Esophagus squamous epithelium (tissue), 5 donors: ENCODE data around the gene BCL2. TPM values are rescaled to one million over a fixed set of nuclear protein-coding genes. Genes with fewer than 3 reads are reported as not detected.

ENCODE experiments used
- DNase-seq: peaks from one replicate; lab custom pipeline; 2025; lab: John Stamatoyannopoulos, UW
- H3K27ac ChIP-seq, 4 donors: fragments of 200-600 bp; sonication (generic); one replicate each; pipeline ENCODE4 v1.5.1; 2016 to 2019; ENCODE audit warnings: mild to moderate bottlenecking in 1 of 4
- H3K27me3 ChIP-seq, 4 donors: fragments of 200-600 bp; sonication (generic); 1 replicate in 3 of 4; 2 replicates in 1 of 4; pipeline versions ENCODE4 v1.5.1 to v1.6.0; 2017 to 2021; ENCODE audit warnings: antibody characterized with exemption in 1 of 4
- H3K36me3 ChIP-seq, 3 donors: fragments of 200-600 bp; sonication (generic); one replicate each; pipeline ENCODE4 v1.5.1; 2016 to 2019
- H3K4me1 ChIP-seq, 3 donors: fragments of 200-600 bp; sonication (generic); one replicate each; pipeline ENCODE4 v1.5.1; 2017 to 2019
- H3K4me3 ChIP-seq, 4 donors: fragments of 200-600 bp; sonication (generic); 1 replicate in 3 of 4; 2 replicates in 1 of 4; pipeline ENCODE4 v1.5.1; 2016 to 2019; ENCODE audit warnings: mild to moderate bottlenecking in 2 of 4, moderate library complexity in 1 of 4
- H3K9me3 ChIP-seq, 3 donors: fragments of 200-600 bp; sonication (generic); one replicate each; pipeline ENCODE4 v1.5.1; 2016 to 2019
- POLR2A ChIP-seq, 4 donors: fragments of 450-650 bp; IDR thresholded peaks; one replicate each; pipeline ENCODE4 v1.6.1; 2017; ENCODE audit warnings: antibody characterized with exemption in 4 of 4, mild to moderate bottlenecking in 4 of 4, moderate library complexity in 3 of 4
- WGBS, 2 donors: methylation state at CpG; one replicate each; pipeline ENCODE4 v1.1.5; 2018; 5-methylcytosine and 5-hydroxymethylcytosine counted together
- intact Hi-C: fragments of 100-400 bp; cut with DNase I; formaldehyde crosslinking; loops from one replicate; pipeline ENCODE4 v1.15.0; 2022
- total RNA-seq, 4 donors: library from RNA; depleted of rRNA; stranded (reverse); fragments of >200 nt; gene quantifications; one replicate each; pipeline ENCODE4 v1.1.0, GENCODE V29; 2016
- TF ChIP-seq, protein P1 (sequence below), 6 experiments: fragments of 450-650 bp in 4 of 6; fragments of 200-600 bp in 2 of 6; sonication (generic) in 2 of 6; IDR thresholded peaks; one replicate each; pipeline ENCODE4 v1.5.1; 2016 to 2019; ENCODE audit warnings: antibody characterized with exemption in 6 of 6, mild to moderate bottlenecking in 4 of 6, moderate library complexity in 4 of 6
- donor health status: DM: yes; HTN: yes; CAD: no.

Gene BCL2
- total RNA-seq, 4 donors from 2014 or later: 3.1 to 17.4 (median 4.2) TPM

DNA sequence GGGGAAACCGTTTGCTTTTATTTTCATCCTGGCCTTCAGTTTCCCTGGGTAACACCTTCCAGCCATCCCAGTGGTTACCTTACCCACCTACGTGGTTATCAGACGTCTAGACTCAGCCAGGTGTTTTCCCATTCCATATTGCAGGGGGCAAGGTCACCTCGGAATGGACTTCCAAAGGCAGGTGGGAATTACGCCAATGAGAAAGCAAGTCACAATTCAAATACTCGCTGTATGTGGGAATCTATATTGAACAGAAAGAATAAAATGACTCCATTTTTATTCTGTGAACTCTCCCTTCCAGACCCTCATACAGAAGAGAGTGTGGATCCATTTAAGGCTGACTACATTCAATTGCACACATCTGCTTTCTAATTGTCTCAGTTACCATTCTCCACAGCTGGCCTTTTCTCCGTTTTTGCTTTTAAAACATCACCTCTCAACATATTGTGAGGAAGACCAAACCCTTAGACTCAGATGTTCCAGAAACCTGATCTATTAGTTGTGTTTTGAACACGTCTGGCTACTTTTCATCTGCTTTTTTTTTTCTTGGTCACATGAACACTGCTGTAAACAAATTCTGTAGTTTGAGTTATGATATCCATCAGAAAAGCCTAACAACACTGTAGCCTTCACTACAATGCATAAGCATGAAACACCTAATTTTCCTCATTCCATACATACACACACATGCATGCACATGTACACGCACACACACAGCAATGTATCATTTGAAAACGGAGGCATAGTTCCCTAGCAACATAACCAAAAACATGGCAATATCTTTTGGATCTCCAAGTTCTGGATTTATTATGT, 59.8 kb downstream of the BCL2 start:
- TF ChIP-seq, protein P1, sequence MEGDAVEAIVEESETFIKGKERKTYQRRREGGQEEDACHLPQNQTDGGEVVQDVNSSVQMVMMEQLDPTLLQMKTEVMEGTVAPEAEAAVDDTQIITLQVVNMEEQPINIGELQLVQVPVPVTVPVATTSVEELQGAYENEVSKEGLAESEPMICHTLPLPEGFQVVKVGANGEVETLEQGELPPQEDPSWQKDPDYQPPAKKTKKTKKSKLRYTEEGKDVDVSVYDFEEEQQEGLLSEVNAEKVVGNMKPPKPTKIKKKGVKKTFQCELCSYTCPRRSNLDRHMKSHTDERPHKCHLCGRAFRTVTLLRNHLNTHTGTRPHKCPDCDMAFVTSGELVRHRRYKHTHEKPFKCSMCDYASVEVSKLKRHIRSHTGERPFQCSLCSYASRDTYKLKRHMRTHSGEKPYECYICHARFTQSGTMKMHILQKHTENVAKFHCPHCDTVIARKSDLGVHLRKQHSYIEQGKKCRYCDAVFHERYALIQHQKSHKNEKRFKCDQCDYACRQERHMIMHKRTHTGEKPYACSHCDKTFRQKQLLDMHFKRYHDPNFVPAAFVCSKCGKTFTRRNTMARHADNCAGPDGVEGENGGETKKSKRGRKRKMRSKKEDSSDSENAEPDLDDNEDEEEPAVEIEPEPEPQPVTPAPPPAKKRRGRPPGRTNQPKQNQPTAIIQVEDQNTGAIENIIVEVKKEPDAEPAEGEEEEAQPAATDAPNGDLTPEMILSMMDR (IDR thresholded peaks at IDR 0.05): no peak
- TF ChIP-seq POLR2A (IDR thresholded peaks at IDR 0.05): no peak
- peak overlapping the region in 2 of 4 donors; percentile 63 to 78 for H3K27ac ChIP-seq
- 59 to 60% methylated on average over 10 of the region's 10 CpGs for WGBS, 2 donors
- no peaks in the 10 kb centered on the region for H3K36me3 ChIP-seq
- peaks cover 3 to 42% (median 5%) of the 10 kb centered on the region in 3 donors for H3K4me1 ChIP-seq
- H3K9me3 ChIP-seq: no peaks in the 10 kb centered on the region
- H3K4me3 ChIP-seq: no peak overlapping the region
- no peaks in the 10 kb centered on the region for H3K27me3 ChIP-seq
- no peak for DNase-seq
- intact Hi-C loops: no loop called here

GRCh38 chr18:63258749-63259566, 60.6 kb downstream of the BCL2 start:
- TF ChIP-seq POLR2A (IDR thresholded peaks at IDR 0.05): no peak
- TF ChIP-seq, protein P1 (IDR thresholded peaks at IDR 0.05): no peak
- WGBS, 2 donors: 83 to 88% methylated on average over 14 to 15 of the region's 16 CpGs
- intact Hi-C loops: no loop called here
- Histone ChIP-seq H3K27ac (peak overlapping the region in 2 of 4 donors; percentile 5 to 78), H3K36me3 (no peaks in the 10 kb centered on the region), H3K4me1 (peaks cover 3 to 43% (median 5%) of the 10 kb centered on the region in 3 donors), H3K9me3 (no peaks in the 10 kb centered on the region), H3K27me3 (no peaks in the 10 kb centered on the region), H3K4me3 (no peak overlapping the region)
- DNase-seq: no peak

- intact Hi-C loops: no loop called here
- Histone ChIP-seq H3K27ac (no peak overlapping the region), H3K4me1 (peaks cover 3 to 47% (median 5%) of the 10 kb centered on the region in 3 donors)
Measured at GRCh38 chr18:63257453-63257852, 62.1 kb downstream of the BCL2 start.

GRCh38 chr18:63255435-63255834, 64.1 kb downstream of the BCL2 start:
- WGBS, 2 donors: 71 to 89% methylated on average over 3 of the region's 3 CpGs
- H3K36me3 ChIP-seq: no peaks in the 10 kb centered on the region
- TF ChIP-seq, protein P1 (IDR thresholded peaks at IDR 0.05): no peak
- no peak for TF ChIP-seq POLR2A (IDR thresholded peaks at IDR 0.05)
- DNase-seq: no peak
- H3K27me3 ChIP-seq: no peaks in the 10 kb centered on the region
- H3K27ac ChIP-seq: no peak overlapping the region
- peaks cover 0 to 46% (median 5%) of the 10 kb centered on the region in 3 donors for H3K4me1 ChIP-seq
- H3K4me3 ChIP-seq: no peak overlapping the region
- intact Hi-C loops: no loop called here
- H3K9me3 ChIP-seq: no peaks in the 10 kb centered on the region

More at GRCh38 chr18:63257453-63257852, 62.1 kb downstream of the BCL2 start:
- TF ChIP-seq, protein P1 (IDR thresholded peaks at IDR 0.05): no peak
- TF ChIP-seq POLR2A (IDR thresholded peaks at IDR 0.05): no peak
- 56 to 74% methylated on average over 5 of the region's 5 CpGs for WGBS, 2 donors
- Histone ChIP-seq H3K27me3 (no peaks in the 10 kb centered on the region), H3K36me3 (no peaks in the 10 kb centered on the region), H3K4me3 (no peak overlapping the region), H3K9me3 (no peaks in the 10 kb centered on the region)
- no peak for DNase-seq
